A549 treated with AZD2906 at 1 μM for 4 hours (cell line): ENCODE measurements around the gene CHKB. TPM values are rescaled to one million over a fixed set of nuclear protein-coding genes. Genes with fewer than 3 reads are reported as not detected.

Experiments used
- total RNA-seq: library from RNA; stranded (reverse); fragments of 200-300 nt; extraction: Qiagen RNA extraction; gene quantifications from 5 replicates; pipeline ENCODE4 v1.2.3, GENCODE V29; 2022

CHKB gene, protein sequence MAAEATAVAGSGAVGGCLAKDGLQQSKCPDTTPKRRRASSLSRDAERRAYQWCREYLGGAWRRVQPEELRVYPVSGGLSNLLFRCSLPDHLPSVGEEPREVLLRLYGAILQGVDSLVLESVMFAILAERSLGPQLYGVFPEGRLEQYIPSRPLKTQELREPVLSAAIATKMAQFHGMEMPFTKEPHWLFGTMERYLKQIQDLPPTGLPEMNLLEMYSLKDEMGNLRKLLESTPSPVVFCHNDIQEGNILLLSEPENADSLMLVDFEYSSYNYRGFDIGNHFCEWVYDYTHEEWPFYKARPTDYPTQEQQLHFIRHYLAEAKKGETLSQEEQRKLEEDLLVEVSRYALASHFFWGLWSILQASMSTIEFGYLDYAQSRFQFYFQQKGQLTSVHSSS
- 11.6 to 20.4 TPM (median 17.8 TPM) in 5 replicates for total RNA-seq

DNA sequence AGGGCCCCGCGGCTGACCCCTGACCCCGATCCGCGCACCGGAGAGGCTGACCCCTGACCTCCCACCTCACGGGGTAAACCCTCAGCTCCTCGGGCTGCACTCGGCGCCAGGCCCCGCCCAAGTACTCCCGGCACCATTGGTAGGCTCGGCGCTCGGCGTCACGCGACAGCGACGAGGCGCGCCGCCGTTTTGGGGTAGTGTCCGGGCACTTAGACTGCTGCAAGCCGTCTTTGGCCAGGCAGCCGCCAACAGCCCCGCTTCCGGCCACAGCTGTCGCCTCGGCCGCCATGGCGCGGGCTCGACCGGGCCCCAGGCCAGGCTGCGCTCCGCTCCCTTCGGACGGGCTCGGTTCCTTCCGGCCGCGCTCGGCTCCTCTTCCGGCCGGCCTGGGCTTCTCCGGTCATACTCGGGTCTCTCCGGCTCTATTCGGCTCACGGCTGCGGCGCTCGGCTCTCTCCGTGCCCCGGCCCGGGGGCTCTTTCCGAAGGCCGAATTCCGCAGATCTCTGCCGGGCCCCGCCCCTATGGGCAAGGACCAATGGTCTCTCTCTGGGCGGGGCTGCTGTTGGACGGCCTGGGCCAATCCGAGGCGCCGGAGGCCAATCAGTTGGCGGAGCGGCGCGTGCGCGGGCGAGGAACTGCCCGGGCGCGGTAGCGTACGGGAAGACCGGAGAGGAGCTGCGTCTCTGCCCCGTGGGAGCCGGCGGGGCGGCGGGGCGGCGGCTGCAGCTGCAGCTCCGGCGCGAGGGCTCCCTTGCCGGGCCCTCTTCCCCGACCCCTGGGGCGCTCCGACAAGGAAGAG lies at the start of gene CHKB:
TSS of gene CHKB (minus strand) at position 357 of the 801 bp plus-strand sequence. CDS start at position 289, 68 bp downstream.

DNA sequence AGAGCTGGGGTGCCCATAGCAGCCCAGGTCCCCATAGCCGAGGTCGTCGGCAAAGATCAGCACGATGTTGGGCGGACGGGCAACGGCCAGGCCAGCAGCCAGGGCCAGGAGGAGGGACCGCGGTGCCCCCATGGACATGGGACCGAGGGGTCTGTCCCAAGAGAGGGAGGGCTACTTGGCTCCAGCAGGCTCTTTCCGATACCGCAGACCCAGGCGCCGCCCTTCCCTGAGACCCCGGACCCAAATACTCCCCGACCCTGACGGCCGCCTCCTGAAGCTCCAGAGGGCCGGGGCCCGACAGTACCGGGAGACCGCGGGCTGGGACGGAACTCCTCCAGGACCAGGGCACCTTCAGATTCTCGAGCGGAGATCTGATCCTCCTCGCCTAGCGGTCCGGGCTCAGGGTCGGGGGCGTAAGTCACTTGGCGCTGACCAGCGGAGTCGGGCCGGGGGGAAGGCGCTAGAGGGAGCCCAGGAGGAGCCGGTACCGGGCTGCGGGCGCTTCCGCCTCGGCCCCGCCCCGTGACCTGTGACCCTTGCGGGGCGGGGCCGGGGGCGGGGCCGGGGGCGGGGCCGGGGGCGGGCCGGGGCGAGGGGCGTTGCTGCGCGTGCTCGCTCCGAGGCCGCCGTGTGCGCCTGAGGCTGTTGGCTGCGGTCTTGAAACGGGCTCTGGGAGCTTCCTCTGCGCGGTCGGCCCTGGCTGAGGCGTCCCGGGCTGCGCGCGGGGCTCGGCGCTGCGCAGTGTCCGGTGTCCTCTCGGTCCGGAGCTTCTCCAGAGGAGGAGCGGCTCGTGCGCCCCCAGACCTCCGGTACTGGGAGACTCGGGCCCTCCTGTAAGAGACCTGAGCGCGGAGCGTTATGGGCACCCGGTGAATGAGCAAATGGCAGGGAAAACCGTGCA lies 45.2 kb upstream of the CHKB start, which contains the start of gene ARSA:
TSS of gene ARSA (minus strand) at position 511 of the 901 bp plus-strand sequence. CDS start at position 138, 373 bp downstream.

DNA sequence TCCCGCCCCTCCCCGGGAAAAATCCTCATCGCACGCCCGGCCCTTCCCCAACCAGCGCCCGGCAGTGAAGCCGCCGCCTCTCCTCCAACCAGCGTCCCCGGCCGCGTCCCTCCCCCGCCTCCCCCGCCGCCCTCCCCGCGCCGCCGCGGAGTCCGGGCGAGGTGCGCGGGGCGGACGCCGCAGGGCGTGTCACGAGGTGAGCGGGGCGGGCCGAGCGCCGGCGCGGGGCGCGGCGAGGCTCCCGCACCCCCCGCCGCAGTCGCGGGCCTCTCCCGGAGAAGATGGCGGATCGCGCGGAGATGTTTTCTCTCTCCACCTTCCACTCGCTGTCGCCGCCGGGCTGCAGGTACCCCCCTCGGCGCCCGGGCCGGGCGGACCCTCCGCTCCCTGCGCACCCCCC lies 17.9 kb upstream of the CHKB start, which contains the start of gene MAPK8IP2:
TSS of gene MAPK8IP2 (plus strand) at position 256 of the 400 bp plus-strand sequence. CDS start at position 282, 26 bp downstream.

DNA sequence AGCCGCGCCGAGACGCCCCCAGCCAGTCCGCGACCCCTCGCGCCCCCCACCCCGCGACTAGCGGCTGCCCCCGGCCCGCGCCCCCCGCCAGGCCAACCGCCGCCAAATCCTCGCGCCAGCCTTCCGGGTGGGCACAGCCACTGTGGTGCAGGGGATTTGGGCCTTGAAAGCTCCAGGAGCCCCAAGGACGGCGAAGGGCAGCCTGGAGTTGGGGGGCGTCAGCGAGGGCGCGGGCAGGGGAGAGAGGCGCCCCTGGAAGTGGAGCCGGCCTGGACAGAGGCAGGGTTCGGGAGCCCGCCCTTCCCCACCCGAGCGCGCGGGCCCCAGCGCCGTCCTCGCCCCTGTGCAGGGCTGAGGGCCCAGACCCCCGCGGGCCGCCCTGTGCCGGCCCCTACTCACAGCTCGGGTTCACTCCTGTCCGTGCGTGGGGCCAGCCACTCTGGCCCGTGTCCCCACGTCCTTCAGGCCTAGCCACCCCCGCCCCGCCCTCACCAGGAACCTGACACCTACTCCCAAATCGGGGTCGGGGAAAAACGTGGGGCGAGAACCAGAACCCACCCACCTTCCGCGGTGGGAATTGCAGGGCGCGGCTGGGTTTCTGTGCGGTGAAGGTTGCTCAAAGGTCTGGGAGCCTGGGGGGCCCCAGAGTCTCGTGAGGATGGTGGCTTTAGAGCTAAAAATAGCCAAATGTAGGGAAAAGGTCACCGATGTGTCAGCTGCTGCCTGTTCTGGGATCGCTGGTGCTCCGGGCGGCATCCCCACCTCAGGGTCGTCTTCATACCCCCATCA lies 4.5 kb downstream of the CHKB start, which contains the start of gene CPT1B:
TSS of gene CPT1B (minus strand) at position 441 of the 789 bp plus-strand sequence. CDS start 512 bp downstream, outside the sequence.

DNA sequence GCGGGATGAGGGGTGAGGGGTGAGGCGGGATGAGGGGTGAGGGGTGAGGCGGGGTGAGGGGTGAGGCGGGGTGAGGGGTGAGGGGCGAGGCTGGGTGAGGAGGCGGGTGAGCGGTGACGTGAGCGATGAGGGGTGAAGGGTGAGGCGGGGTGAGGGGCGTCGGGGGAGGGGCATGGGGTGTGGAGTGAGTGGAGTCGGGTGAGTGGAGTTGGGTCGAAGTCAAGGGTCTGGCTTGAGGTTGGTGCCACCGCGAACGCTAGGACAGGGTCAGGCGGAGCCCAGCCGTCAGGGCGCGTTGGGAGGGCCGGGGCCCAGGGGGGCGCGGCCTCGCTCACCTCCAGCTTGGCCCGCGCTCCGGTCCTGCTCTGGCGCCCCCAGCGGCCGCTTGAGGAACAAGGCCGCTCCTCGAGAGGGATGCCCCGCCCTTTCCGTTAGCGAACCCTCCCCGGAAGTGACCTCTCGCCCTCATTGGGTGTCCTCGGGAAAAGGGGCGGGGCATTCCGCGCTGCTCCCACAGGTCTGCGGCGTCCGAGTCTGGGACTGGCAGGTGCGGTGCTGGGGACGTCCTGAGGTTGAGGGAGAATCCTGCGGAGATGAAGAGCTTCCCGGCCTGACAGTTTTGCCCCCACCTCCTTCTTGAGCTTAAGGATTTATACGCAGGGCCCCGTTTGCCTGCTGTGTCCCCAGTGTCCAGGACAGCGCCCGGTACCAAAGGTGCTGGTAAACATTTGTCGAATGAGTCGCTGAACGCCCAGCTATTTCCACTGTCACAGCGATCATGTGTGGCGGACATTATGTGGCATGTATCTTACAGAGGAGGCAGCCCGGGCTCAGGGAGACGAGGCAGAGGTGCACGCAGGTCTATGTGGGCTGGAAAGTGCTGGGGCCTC lies 19.9 kb downstream of the CHKB start, which contains the start of gene SYCE3:
TSS of gene SYCE3 (minus strand) at position 397 of the 890 bp plus-strand sequence. CDS start 6,514 bp downstream, outside the sequence.

DNA sequence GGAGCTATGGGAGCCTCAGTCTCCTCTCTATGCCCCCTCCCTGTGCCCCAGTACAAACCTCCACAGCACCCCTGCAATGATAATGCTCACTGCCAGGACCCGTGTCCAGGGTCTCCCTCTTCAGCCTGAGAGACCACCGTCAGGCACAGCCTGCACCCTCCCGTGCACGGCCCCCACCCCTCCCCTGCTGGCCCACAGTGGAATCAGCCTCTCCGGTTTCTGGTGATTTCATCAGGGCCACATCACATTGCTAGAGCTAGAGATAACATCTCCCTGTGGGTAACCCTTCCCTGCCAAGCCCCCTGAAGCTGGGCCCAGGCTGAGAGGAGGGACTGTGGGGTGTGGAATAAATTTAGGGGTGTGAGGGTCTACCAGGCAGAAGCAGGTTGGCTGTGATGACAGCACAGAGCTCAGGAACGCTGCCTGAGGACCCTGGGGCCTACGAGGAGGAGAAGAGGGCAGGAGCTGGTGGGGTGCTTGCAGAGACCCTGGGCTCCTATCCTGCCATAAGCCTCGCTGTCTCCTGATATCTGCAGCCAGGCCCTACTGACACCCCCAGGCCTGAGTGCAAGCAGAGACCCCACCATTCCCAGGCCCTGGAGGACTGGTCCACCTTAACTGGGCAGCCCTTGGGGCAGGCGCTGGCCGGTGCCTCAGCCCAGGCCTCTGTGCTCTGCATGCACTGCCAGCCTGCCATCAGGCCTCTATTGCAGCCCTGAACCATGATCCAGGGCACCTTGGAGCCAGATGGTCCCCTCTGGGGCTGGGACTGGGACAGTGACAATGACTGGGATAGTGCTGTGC lies 36.9 kb downstream of the CHKB start, which contains the start of gene KLHDC7B:
TSS of gene KLHDC7B (plus strand) at position 378 of the 804 bp plus-strand sequence. CDS start at position 723, 345 bp downstream.

DNA sequence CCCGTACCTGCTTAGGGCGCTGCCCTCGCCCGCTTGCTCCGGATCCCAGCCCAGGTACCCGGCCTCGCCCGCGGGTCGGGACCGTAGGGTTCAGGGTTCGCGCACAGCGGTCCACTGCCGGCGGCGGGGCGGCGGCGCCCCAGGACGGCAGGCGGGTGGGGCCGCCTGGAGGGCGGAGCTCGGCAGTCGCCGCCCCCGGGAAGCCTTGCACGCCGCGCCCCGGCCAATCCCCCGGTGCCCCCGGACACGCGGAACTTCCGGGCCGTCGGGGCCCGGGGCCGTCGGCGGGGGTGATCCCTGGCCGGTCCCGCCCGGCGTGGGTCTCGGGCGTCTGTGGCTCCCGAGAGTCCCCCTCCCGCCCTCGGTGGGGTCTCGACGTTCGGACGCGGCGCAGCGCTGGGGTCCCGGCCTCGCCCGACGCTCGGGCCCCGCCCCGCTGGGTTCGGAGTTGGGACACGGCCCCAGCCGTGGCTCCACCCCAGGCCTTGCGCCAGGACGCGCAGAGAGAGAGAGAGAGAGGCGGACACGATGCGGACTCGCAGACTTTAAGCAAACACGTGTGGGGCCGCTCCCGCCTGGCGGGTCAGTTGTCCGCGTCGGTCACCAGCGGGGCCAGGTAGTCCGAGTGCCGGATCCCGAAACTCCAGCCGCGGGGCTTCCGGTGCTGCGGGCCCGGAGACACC lies 52.6 kb downstream of the CHKB start, which contains the start of gene TYMP:
TSS of gene TYMP (minus strand) at position 116 of the 683 bp plus-strand sequence. CDS start 303 bp downstream, outside the sequence.

Other genes with a start within 250 kb of the CHKB start
- 9.9 to 13.3 TPM (median 12.8 TPM) in 5 replicates for gene PPP6R2, start 239.5 kb downstream of the CHKB start, total RNA-seq
- gene SBF1, start 107.8 kb downstream of the CHKB start, total RNA-seq = 19.2 to 26.3 TPM (median 23.1 TPM) in 5 replicates
- gene ADM2, start 101.3 kb downstream of the CHKB start, total RNA-seq = 0.41 to 0.63 TPM (median 0.57 TPM) in 5 replicates
- 0.05 TPM in 1 of 5 replicates, not detected in the others for gene MIOX, start 96.0 kb downstream of the CHKB start, total RNA-seq
- 33.6 to 51.5 TPM (median 49.9 TPM) in 5 replicates for gene LMF2, start 75.1 kb downstream of the CHKB start, total RNA-seq
- 33.5 to 38.4 TPM (median 36.8 TPM) in 5 replicates for gene NCAPH2, start 74.6 kb downstream of the CHKB start, total RNA-seq
- gene SCO2, start 57.3 kb downstream of the CHKB start, total RNA-seq = 3.2 to 9.1 TPM (median 4.7 TPM) in 5 replicates
- 11.7 to 19.2 TPM (median 17.9 TPM) in 5 replicates for gene TYMP, start 52.8 kb downstream of the CHKB start, total RNA-seq
- gene KLHDC7B, start 37.0 kb downstream of the CHKB start, total RNA-seq = 0.02 to 0.03 TPM (median 0.03 TPM) in 3 of 5 replicates, not detected in the others
- gene SYCE3, start 19.9 kb downstream of the CHKB start, total RNA-seq = 0.22 to 0.37 TPM (median 0.29 TPM) in 3 of 5 replicates, not detected in the others
- 5.8 to 14.7 TPM (median 12.1 TPM) in 5 replicates for gene CPT1B, start 4.4 kb downstream of the CHKB start, total RNA-seq
- 2.6 to 3.9 TPM (median 3.8 TPM) in 5 replicates for gene MAPK8IP2, start 17.9 kb upstream of the CHKB start, total RNA-seq
- 17.0 to 26.1 TPM (median 22.2 TPM) in 5 replicates for gene ARSA, start 45.3 kb upstream of the CHKB start, total RNA-seq
- 3.1 to 5.4 TPM (median 4.4 TPM) in 5 replicates for gene SHANK3, start 90.0 kb upstream of the CHKB start, total RNA-seq
- 0.06 to 0.08 TPM in 2 of 5 replicates, not detected in the others for gene ACR, start 155.4 kb upstream of the CHKB start, total RNA-seq
- 14.7 to 19.0 TPM (median 18.6 TPM) in 5 replicates for gene RABL2B, start 200.8 kb upstream of the CHKB start, total RNA-seq